Measurements from ENCODE around the gene POTEB. TPM values are rescaled to one million over a fixed set of nuclear protein-coding genes. Genes with fewer than 3 reads are reported as not detected.
"Not testable (repeated sequence)": the region's sequence is repeated elsewhere in the genome, so short reads cannot be mapped to it uniquely, and the experiment has no call there.

POTEB gene
- total RNA-seq, result not detected in 3 replicates

DNA sequence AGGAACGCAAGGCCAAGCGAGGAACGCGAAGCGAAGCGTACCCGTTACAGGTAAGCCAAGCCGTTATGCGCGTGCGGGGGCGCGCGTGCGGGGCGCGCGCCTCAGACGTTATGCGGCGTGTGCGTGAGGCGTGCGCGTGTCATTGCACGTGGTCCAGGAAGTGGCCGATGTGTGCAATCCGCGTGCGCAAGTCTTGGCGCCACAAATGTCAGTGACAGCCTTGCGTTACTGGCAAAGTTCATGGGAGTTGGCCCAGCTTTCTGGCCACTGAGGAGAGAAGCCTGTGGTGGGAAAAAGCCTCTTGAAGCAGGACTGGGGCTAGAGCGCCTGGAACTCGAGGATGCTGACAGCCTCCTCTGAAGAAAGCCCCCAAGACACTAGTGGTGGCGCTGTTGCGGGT lies at the start of gene POTEB:
Gene POTEB, minus strand, starts transcription at position 101 of the 400 bp plus-strand sequence. CDS start 489 bp downstream, outside the sequence.
- H3K27ac Mint-ChIP-seq; DNase-seq (ENCODE audit: low spot score in 2 of 2, unreplicated experiment in 2 of 2); H3K36me3 Mint-ChIP-seq; H3K27me3 Mint-ChIP-seq (ENCODE audit: low read depth); H3K4me3 Mint-ChIP-seq; H3K9me3 Mint-ChIP-seq; H3K4me1 Mint-ChIP-seq: not testable (repeated sequence)

DNA sequence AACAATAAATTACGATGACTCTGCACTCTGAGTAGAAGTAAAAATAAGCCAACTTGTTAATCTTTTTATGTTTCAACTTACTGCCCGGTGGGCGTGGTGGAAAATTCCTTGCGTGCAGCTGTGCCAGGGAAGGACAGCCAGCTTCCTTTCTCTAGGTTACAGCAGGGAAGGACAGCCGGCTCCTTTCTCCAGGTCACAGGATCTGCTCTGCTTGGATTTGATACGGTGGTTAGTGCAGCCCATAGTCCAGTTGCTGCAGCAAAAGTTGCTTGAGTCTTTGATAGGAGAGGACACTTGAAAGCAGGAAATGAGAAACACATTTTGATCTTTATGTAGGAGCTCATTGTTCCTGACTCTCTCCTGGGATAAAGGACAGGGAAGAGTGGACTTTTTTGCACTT lies 13.4 kb upstream of the POTEB start:
- H3K4me1 Mint-ChIP-seq; H3K4me3 Mint-ChIP-seq; H3K36me3 Mint-ChIP-seq; DNase-seq (ENCODE audit: low spot score in 2 of 2, unreplicated experiment in 2 of 2); H3K9me3 Mint-ChIP-seq; H3K27ac Mint-ChIP-seq; H3K27me3 Mint-ChIP-seq (ENCODE audit: low read depth): not testable (repeated sequence)

DNA sequence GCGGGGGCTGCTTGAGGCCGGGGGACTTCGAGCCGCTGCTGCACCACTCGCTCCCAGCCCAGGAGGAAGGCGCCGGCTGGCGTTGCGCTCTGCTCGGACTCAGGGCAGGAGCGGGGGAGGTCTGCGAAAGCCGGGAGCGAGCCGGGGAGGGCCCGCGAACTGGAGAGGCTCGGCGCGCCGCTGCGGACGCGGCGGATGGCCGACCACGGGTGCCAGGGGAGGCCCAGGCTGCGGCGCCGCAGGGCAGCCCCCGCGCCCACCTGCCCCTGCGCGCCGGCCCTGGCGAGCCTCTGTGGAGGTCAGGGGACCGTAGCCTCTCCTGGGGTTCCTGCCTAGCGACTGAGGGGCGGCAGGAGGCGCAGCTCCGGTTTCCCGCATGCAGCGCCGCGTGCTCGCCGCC lies 12.0 kb upstream of the POTEB start:
- H3K36me3 Mint-ChIP-seq; DNase-seq (ENCODE audit: low spot score in 2 of 2, unreplicated experiment in 2 of 2); H3K4me1 Mint-ChIP-seq; H3K27me3 Mint-ChIP-seq (ENCODE audit: low read depth); H3K4me3 Mint-ChIP-seq; H3K9me3 Mint-ChIP-seq; H3K27ac Mint-ChIP-seq: not testable (repeated sequence)

DNA sequence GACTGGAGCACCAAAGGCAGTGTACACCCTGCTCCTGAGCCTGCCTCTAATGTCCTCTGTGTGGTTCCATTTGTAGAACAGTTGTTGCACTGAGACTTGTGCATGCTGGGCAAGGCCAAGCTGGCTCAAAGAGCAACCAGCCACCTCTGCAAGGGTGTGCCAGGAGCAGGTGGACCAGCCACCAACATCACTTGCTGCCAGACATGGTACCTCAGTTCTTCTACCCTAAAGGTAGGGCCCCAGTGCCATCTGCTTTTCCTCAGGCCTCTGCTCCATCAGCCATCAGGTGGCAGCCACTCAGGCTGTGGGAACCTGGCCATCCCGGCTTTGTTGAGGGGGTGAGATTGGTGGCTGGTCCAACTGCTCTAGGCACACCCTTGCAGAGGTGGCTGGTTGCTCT lies 38.7 kb downstream of the POTEB start:
- H3K4me1 Mint-ChIP-seq; DNase-seq (ENCODE audit: low spot score in 2 of 2, unreplicated experiment in 2 of 2); H3K36me3 Mint-ChIP-seq; H3K4me3 Mint-ChIP-seq; H3K27ac Mint-ChIP-seq; H3K9me3 Mint-ChIP-seq; H3K27me3 Mint-ChIP-seq (ENCODE audit: low read depth): not testable (repeated sequence)

Small RNA genes lying within 50 kb of the gene (microRNA-seq; reads per million reads assigned to microRNA genes)
- not detected for gene MIR3118-4

Other genes starting within 250 kb of the POTEB start
- not detected in 3 replicates for gene OR4M2, start 202.8 kb upstream of the POTEB start, total RNA-seq